ENCODE data around the gene TNIP2. TPM values are rescaled to one million over a fixed set of nuclear protein-coding genes. Genes with fewer than 3 reads are reported as not detected.

Gene TNIP2
- total and polyA plus RNA-seq, 2 of the 13 experiments (the other 11 are each of a cell fraction or from before 2014, with no cell fraction given), result 25.6 to 38.0 TPM

- TF ChIP-seq STAT6 (CRISPR knock-in tag; IDR thresholded peaks at IDR 0.05; ENCODE audit: borderline replicate concordance), result no peak
- TF ChIP-seq TCF7 (IDR thresholded peaks at IDR 0.05; ENCODE audit: low read depth), result no peak
- no peak for TF ChIP-seq ZMYM3 (CRISPR knock-in tag; IDR thresholded peaks at IDR 0.05)
- TF ChIP-seq SIN3A (IDR thresholded peaks at IDR 0.05; ENCODE audit: borderline replicate concordance, low read depth, low read length), result peak; percentile 24; the same call in 1 of the 2 replicates
- no peak for TF ChIP-seq ZNF572 (CRISPR knock-in tag; IDR thresholded peaks at IDR 0.05)
- no peak for TF ChIP-seq KLF13 (CRISPR knock-in tag; IDR thresholded peaks at IDR 0.05)
- no peak for TF ChIP-seq CREM (IDR thresholded peaks at IDR 0.05)
- TF ChIP-seq CREM (CRISPR knock-in tag; IDR thresholded peaks at IDR 0.05), result no peak
- TF ChIP-seq BCL6 (CRISPR knock-in tag; IDR thresholded peaks at IDR 0.05), result no peak
- no peak for TF ChIP-seq SRF (IDR thresholded peaks at IDR 0.05; ENCODE audit: low read depth, low read length)
- no peak for TF ChIP-seq MNT (IDR thresholded peaks at IDR 0.05)
- TF ChIP-seq HOXA5 (CRISPR knock-in tag; IDR thresholded peaks at IDR 0.05), result no peak
- no peak for TF ChIP-seq ZNF605 (CRISPR knock-in tag; IDR thresholded peaks at IDR 0.05)
- peak; percentile 74; the same call in 1 of the 3 replicates for TF ChIP-seq MXI1 (IDR thresholded peaks at IDR 0.05; ENCODE audit: borderline replicate concordance, low read depth, low read length)
- no peak for TF ChIP-seq ZFP37 (CRISPR knock-in tag; IDR thresholded peaks at IDR 0.05; ENCODE audit: borderline replicate concordance)
- no peak for TF ChIP-seq ZNF549 (CRISPR knock-in tag; IDR thresholded peaks at IDR 0.05)
- TF ChIP-seq PREB (CRISPR knock-in tag; IDR thresholded peaks at IDR 0.05), result no peak
- TF ChIP-seq SRSF4 (IDR thresholded peaks at IDR 0.05; ENCODE audit: low read depth, low read length, poor library complexity, severe bottlenecking), result no peak
- TF ChIP-seq MTERF4 (CRISPR knock-in tag; IDR thresholded peaks at IDR 0.05), result no peak
- no peak for TF ChIP-seq ZHX1 (CRISPR knock-in tag; IDR thresholded peaks at IDR 0.05; ENCODE audit: low read depth)
These were observed at the start of gene TNIP2 (continued) for GRCh38 chr4:2755821-2756690.
